Neural crest cell (in vitro differentiated cells): Measurements from ENCODE around the gene L3MBTL4. TPM values are rescaled to one million over a fixed set of nuclear protein-coding genes. Genes with fewer than 3 reads are reported as not detected.

Experiments used
- DNase-seq: peaks from one replicate; pipeline ENCODE4 v3.0.0; 2021; ENCODE audit warnings: low read depth, mixed read lengths, low spot score
- H3K27ac Mint-ChIP-seq: one replicate; pipeline ENCODE4 v1.8.0; 2021; ENCODE audit warnings: mild to moderate bottlenecking, mixed read lengths; ENCODE audit not compliant: unreplicated experiment
- H3K27me3 Mint-ChIP-seq: 2 replicates; pipeline ENCODE4 v1.8.0; 2021; ENCODE audit warnings: low read depth, mild to moderate bottlenecking, mixed read lengths
- H3K36me3 Mint-ChIP-seq: 2 replicates; pipeline ENCODE4 v1.8.0; 2021; ENCODE audit warnings: low read depth, mild to moderate bottlenecking, mixed read lengths
- H3K4me1 Mint-ChIP-seq: 2 replicates; pipeline ENCODE4 v1.8.0; 2021; ENCODE audit warnings: mixed read lengths
- H3K4me3 Mint-ChIP-seq: one replicate; pipeline ENCODE4 v1.8.0; 2021; ENCODE audit warnings: mild to moderate bottlenecking, mixed read lengths
- H3K9me3 Mint-ChIP-seq: 2 replicates; pipeline ENCODE4 v1.8.0; 2021; ENCODE audit warnings: mixed read lengths
- CTCF ChIP-seq: fragments of 200-600 bp; sonication (generic); conservative IDR thresholded peaks from 2 replicates; pipeline ENCODE4 v1.5.0; 2021; ENCODE audit warnings: antibody characterized with exemption, mild to moderate bottlenecking
- total RNA-seq: library from RNA; stranded (reverse); gene quantifications from 2 replicates; pipeline ENCODE4 v1.2.1, GENCODE V29; 2021

The L3MBTL4 gene
- total RNA-seq, 1 donor from 2014 or later: 0.65 TPM

GRCh38 chr18:6315517-6316331 is 99.0 kb downstream of the L3MBTL4 start:
- Mint-ChIP-seq H3K27me3 (no peaks in the 10 kb centered on the region), H3K4me1 (no peaks in the 10 kb centered on the region), H3K36me3 (no peaks in the 10 kb centered on the region), H3K4me3 (no peak overlapping the region), H3K9me3 (peaks cover 8% of the 10 kb centered on the region), H3K27ac (no peak overlapping the region)
- no peak for TF ChIP-seq CTCF
- DNase-seq: no peak

- no peak for DNase-seq
- Mint-ChIP-seq H3K27ac (no peak overlapping the region), H3K36me3 (no peaks in the 10 kb centered on the region), H3K4me1 (no peaks in the 10 kb centered on the region), H3K4me3 (no peak overlapping the region), H3K27me3 (no peaks in the 10 kb centered on the region), H3K9me3 (peaks cover 3% of the 10 kb centered on the region)
- no peak for TF ChIP-seq CTCF
These were observed 101.3 kb downstream of the L3MBTL4 start for GRCh38 chr18:6313415-6313814.

- Mint-ChIP-seq H3K9me3 (no peaks in the 10 kb centered on the region), H3K4me3 (no peak overlapping the region), H3K27ac (no peak overlapping the region), H3K27me3 (no peaks in the 10 kb centered on the region), H3K4me1 (no peaks in the 10 kb centered on the region), H3K36me3 (no peaks in the 10 kb centered on the region)
- TF ChIP-seq CTCF: no peak
- no peak for DNase-seq
These were observed 103.1 kb downstream of the L3MBTL4 start for GRCh38 chr18:6311456-6312215.

- H3K4me3 Mint-ChIP-seq: no peak overlapping the region
- H3K27me3 Mint-ChIP-seq: no peaks in the 10 kb centered on the region
- no peak for TF ChIP-seq CTCF
These were observed 104.0 kb downstream of the L3MBTL4 start for GRCh38 chr18:6310714-6311113.

GRCh38 chr18:6297875-6298274 is 116.8 kb downstream of the L3MBTL4 start:
- Mint-ChIP-seq H3K4me3 (no peak overlapping the region), H3K9me3 (no peaks in the 10 kb centered on the region), H3K4me1 (peaks cover 3% of the 10 kb centered on the region), H3K27ac (no peak overlapping the region), H3K36me3 (no peaks in the 10 kb centered on the region), H3K27me3 (no peaks in the 10 kb centered on the region)
- no peak for TF ChIP-seq CTCF
- DNase-seq: no peak

More at GRCh38 chr18:6310714-6311113, 104.0 kb downstream of the L3MBTL4 start:
- no peaks in the 10 kb centered on the region for H3K4me1 Mint-ChIP-seq
- H3K27ac Mint-ChIP-seq: no peak overlapping the region
- H3K9me3 Mint-ChIP-seq: no peaks in the 10 kb centered on the region
- no peaks in the 10 kb centered on the region for H3K36me3 Mint-ChIP-seq
- DNase-seq: no peak
